ENCODE measurements around the gene ST8SIA6. TPM values are rescaled to one million over a fixed set of nuclear protein-coding genes. Genes with fewer than 3 reads are reported as not detected.

Gene ST8SIA6
- total and polyA plus RNA-seq, 7 donors: 0.50 to 2.6 (median 1.1) TPM; not detected in 2

DNA sequence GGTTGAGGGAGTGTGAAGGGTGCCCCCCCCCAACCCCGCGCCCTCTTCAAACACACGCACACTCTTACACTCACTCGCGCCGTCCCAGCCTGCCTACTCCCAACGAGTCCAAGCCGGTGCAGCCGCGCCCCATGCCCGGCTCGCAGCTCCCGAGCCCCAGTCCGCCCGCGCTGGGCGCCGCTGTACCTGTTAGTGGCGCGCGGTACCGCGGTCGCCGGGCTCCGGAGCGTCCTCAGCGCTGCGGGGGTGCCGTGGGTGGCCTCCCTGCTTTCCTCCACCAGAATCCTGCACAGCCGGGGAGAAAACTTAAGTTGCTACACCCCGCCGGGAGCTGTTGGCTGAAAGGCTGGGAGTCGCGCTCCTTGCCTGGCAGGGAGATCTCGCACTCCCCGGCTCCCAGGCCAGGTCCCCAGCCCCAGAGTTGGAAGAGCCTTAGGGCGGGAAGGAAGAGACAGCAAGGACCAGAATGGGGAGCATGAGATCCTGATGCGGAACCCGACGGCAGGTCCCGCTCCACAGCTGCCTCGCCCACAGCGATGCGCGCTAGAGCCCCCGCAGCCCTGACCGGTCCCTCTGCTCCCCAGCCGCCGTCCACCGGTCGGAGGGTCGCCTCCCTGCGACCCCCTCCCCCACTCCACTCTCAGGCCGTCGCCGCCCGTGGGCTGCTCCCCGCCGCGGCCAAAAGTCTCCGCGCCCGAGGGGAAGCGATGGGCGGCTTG is 863 bp downstream of the ST8SIA6 start:
- intact Hi-C loops (cut with DNase I): no loop called here
- WGBS, 2 donors: 1% methylated on average over 66 of the region's 66 CpGs
- H3K36me3 ChIP-seq: no peaks in the 10 kb centered on the region
- TF ChIP-seq POLR2AphosphoS5 (IDR thresholded peaks at IDR 0.05) (no peak), EP300 (IDR thresholded peaks at IDR 0.05) (no peak), POLR2A (IDR thresholded peaks at IDR 0.05) (no peak)
- TF ChIP-seq, protein P1, sequence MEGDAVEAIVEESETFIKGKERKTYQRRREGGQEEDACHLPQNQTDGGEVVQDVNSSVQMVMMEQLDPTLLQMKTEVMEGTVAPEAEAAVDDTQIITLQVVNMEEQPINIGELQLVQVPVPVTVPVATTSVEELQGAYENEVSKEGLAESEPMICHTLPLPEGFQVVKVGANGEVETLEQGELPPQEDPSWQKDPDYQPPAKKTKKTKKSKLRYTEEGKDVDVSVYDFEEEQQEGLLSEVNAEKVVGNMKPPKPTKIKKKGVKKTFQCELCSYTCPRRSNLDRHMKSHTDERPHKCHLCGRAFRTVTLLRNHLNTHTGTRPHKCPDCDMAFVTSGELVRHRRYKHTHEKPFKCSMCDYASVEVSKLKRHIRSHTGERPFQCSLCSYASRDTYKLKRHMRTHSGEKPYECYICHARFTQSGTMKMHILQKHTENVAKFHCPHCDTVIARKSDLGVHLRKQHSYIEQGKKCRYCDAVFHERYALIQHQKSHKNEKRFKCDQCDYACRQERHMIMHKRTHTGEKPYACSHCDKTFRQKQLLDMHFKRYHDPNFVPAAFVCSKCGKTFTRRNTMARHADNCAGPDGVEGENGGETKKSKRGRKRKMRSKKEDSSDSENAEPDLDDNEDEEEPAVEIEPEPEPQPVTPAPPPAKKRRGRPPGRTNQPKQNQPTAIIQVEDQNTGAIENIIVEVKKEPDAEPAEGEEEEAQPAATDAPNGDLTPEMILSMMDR (IDR thresholded peaks at IDR 0.05): no peak
- H3K4me3 ChIP-seq: peak overlapping the region in 3 of 4 donors; percentile 30 to 41 (median 38)
- H3K27me3 ChIP-seq: peaks cover 11 to 70% (median 27%) of the 10 kb centered on the region in 3 donors
- H3K27ac ChIP-seq: peak overlapping the region in 1 of 4 donors; percentile 3
- peaks cover 0 to 18% (median 16%) of the 10 kb centered on the region in 4 donors for H3K4me1 ChIP-seq
- no peak for DNase-seq
- H3K9me3 ChIP-seq: peaks cover 0 to 12% (median 6%) of the 10 kb centered on the region in 4 donors

GRCh38 chr10:17453035-17453372 is 1.4 kb downstream of the ST8SIA6 start:
- Histone ChIP-seq H3K27ac (no peak overlapping the region), H3K36me3 (no peaks in the 10 kb centered on the region), H3K27me3 (peaks cover 11 to 70% (median 27%) of the 10 kb centered on the region in 3 donors), H3K4me3 (peak overlapping the region in 3 of 4 donors; percentile 30 to 41 (median 38)), H3K4me1 (peaks cover 0 to 18% (median 16%) of the 10 kb centered on the region in 4 donors), H3K9me3 (peaks cover 0 to 12% (median 10%) of the 10 kb centered on the region in 4 donors)
- WGBS, 2 donors: 12 to 15% methylated on average over 7 of the region's 7 CpGs
- no peak for DNase-seq
- TF ChIP-seq, protein P1 (IDR thresholded peaks at IDR 0.05): no peak
- TF ChIP-seq EP300 (IDR thresholded peaks at IDR 0.05) (no peak), POLR2A (IDR thresholded peaks at IDR 0.05) (no peak), POLR2AphosphoS5 (IDR thresholded peaks at IDR 0.05) (no peak)
- intact Hi-C loops (cut with DNase I): no loop called here

- H3K27me3 ChIP-seq: peaks cover 11 to 67% (median 27%) of the 10 kb centered on the region in 3 donors
- H3K27ac ChIP-seq: no peak overlapping the region
- TF ChIP-seq POLR2A (IDR thresholded peaks at IDR 0.05) (no peak), POLR2AphosphoS5 (IDR thresholded peaks at IDR 0.05) (no peak), EP300 (IDR thresholded peaks at IDR 0.05) (no peak)
- TF ChIP-seq, protein P1 (IDR thresholded peaks at IDR 0.05): no peak
- H3K9me3 ChIP-seq: peaks cover 0 to 12% (median 11%) of the 10 kb centered on the region in 4 donors
- no peaks in the 10 kb centered on the region for H3K36me3 ChIP-seq
- no peak for DNase-seq
- 50 to 70% methylated on average over 6 of the region's 6 CpGs for WGBS, 2 donors
- H3K4me1 ChIP-seq: peaks cover 0 to 18% (median 16%) of the 10 kb centered on the region in 4 donors
- no peak overlapping the region for H3K4me3 ChIP-seq
- intact Hi-C loops (cut with DNase I): no loop called here
Observed at GRCh38 chr10:17452060-17452841, 2.1 kb downstream of the ST8SIA6 start.

DNA sequence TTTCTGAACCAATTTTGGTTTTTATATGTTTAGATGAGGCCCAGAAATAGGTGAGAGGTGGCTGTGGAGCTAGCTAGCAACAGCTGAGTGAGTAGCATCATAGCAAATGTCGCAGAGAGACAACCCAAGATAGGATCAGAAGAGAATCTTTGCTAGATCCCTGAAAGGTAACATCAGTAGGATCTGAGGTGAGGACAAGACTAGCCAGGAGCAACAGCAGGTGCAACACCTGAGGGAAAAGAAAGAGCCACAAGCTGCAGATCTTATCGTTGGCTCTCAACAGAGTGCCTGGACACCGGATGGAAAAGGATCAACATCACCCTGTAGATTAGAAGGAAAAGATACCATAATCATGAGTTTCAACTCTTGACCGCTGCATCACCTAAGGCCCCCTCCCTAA is 4.4 kb downstream of the ST8SIA6 start:
- peaks cover 11 to 45% (median 17%) of the 10 kb centered on the region in 3 donors for H3K27me3 ChIP-seq
- no peaks in the 10 kb centered on the region for H3K36me3 ChIP-seq
- H3K4me1 ChIP-seq: peaks cover 0 to 18% (median 16%) of the 10 kb centered on the region in 4 donors
- WGBS, 2 donors: 94 to 96% methylated on average over 4 of the region's 4 CpGs
- no peak overlapping the region for H3K27ac ChIP-seq
- H3K9me3 ChIP-seq: peaks cover 0 to 12% (median 11%) of the 10 kb centered on the region in 4 donors
- DNase-seq: no peak
- intact Hi-C loops (cut with DNase I): no loop called here
- no peak for TF ChIP-seq POLR2AphosphoS5 (IDR thresholded peaks at IDR 0.05)
- TF ChIP-seq, protein P1 (IDR thresholded peaks at IDR 0.05): no peak
- no peak for TF ChIP-seq EP300 (IDR thresholded peaks at IDR 0.05)
- no peak for TF ChIP-seq POLR2A (IDR thresholded peaks at IDR 0.05)
- H3K4me3 ChIP-seq: no peak overlapping the region

All from sigmoid colon (tissue), 7 donors.